Lung (tissue), 16 donors: Measurements from ENCODE around the gene SELENOF. TPM values are rescaled to one million over a fixed set of nuclear protein-coding genes. Genes with fewer than 3 reads are reported as not detected.

Source experiments
- ATAC-seq: fragments of 200-7000 bp; cut with Tn5 transposase; one replicate; pipeline ENCODE4 v1.9.1; 2020; ENCODE audit warnings: moderate number of reproducible peaks; ENCODE audit not compliant: insufficient read depth, low FRiP score
- DNase-seq, 3 donors: peaks; one replicate each; pipeline ENCODE4 v3.0.0-alpha.2; 2013 to 2017
- H3K27ac ChIP-seq, 2 donors: one replicate each; pipeline ENCODE4 v1.5.1; 2013; ENCODE audit warnings: mild to moderate bottlenecking in 2 of 2, moderate library complexity in 2 of 2, control low read depth in 1 of 2, inconsistent platforms in 1 of 2, low read depth in 1 of 2, low read length in 1 of 2
- H3K27me3 ChIP-seq, 3 donors: one replicate each; pipeline ENCODE4 v1.5.1; 2013; ENCODE audit warnings: low read length in 2 of 3; ENCODE audit not compliant: control insufficient read depth in 3 of 3, insufficient read depth in 3 of 3
- H3K36me3 ChIP-seq, 4 donors: one replicate each; pipeline ENCODE4 v1.5.1; 2013; ENCODE audit warnings: low read length in 4 of 4, mild to moderate bottlenecking in 1 of 4, moderate library complexity in 1 of 4; ENCODE audit not compliant: control insufficient read depth in 4 of 4, insufficient read depth in 4 of 4
- H3K4me1 ChIP-seq, 5 donors: one replicate each; pipeline ENCODE4 v1.5.1; 2013; ENCODE audit warnings: low read length in 5 of 5, mild to moderate bottlenecking in 2 of 5, moderate library complexity in 1 of 5; ENCODE audit not compliant: control insufficient read depth in 5 of 5, insufficient read depth in 5 of 5
- H3K4me3 ChIP-seq: one replicate; pipeline ENCODE4 v1.5.1; 2013; ENCODE audit warnings: mild to moderate bottlenecking, control low read depth, moderate library complexity
- H3K9ac ChIP-seq, 2 donors: one replicate each; pipeline ENCODE4 v1.5.1; 2013; ENCODE audit warnings: low read length in 2 of 2, control low read depth in 1 of 2; ENCODE audit not compliant: insufficient read depth in 1 of 2
- H3K9me3 ChIP-seq, 4 donors: one replicate each; pipeline ENCODE4 v1.5.1; 2013; ENCODE audit warnings: low read length in 3 of 4, mild to moderate bottlenecking in 1 of 4, moderate library complexity in 1 of 4; ENCODE audit not compliant: control insufficient read depth in 4 of 4, insufficient read depth in 3 of 4
- CTCF ChIP-seq: IDR thresholded peaks from 2 replicates; pipeline ENCODE4 v1.5.1; 2012; ENCODE audit warnings: mild to moderate bottlenecking; ENCODE audit errors: control extremely low read depth, extremely low read depth
- whole genome bisulfite sequencing, 2 donors: extraction: QIAGEN DNeasy Blood & Tissue Kit; methylation state at CpG; one replicate each; pipeline ENCODE4 v1.1.7; 2013; 5-methylcytosine and 5-hydroxymethylcytosine counted together
- long read RNA-seq, 5 donors: transcript quantifications; one replicate each; lab custom pipeline, GENCODE V29; 2026
- polyA plus RNA-seq, 2 donors: library from polyadenylated mRNA; stranded (reverse); fragments of 200-250 nt; gene quantifications; one replicate each; pipeline ENCODE4 v1.2.1, GENCODE V29; 2013
- total RNA-seq, 2 donors: library from RNA; depleted of rRNA in 1 of 2; stranded (reverse); fragments of >200 nt in 1 of 2; gene quantifications; one replicate each; pipeline ENCODE4 v1.2.1, GENCODE V29; 2014 to 2021
- donor health status: control.
- donor health status: control.
- donor health status: Bipolar disorder and iron deficiency.
- donor health status: healthy.
- donor health status: DM: yes; HTN: yes; CAD: no.

SELENOF gene
- total RNA-seq (100 to 1,000 TPM; 227 to 240 TPM), polyA plus RNA-seq (100 to 1,000 TPM; 132 to 188 TPM)
- long read RNA-seq, donor 1, transcript SELENOF-202 (4 exons, 1,220 nt): minor isoform, 5 of 181 reads
- long read RNA-seq, donor 1, transcript SELENOF-201 (5 exons, 1,781 nt): major isoform, 126 of 181 reads
- long read RNA-seq, donor 1, partial matches to known transcripts: 38 of 181 reads
- long read RNA-seq, donor 1, other reads (novel, unspliced or antisense): 12 of 181 reads
- long read RNA-seq, donor 2, transcript SELENOF-201 (5 exons, 1,781 nt): major isoform, 59 of 71 reads
- long read RNA-seq, donor 2, partial matches to known transcripts: 8 of 71 reads
- long read RNA-seq, donor 2, other reads (novel, unspliced or antisense): 0 of 71 reads
- long read RNA-seq, donor 3, transcript SELENOF-201 (5 exons, 1,781 nt): major isoform, 76 of 94 reads
- long read RNA-seq, donor 3, partial matches to known transcripts: 15 of 94 reads
- long read RNA-seq, donor 3, other reads (novel, unspliced or antisense): 0 of 94 reads
- long read RNA-seq, donor 4, transcript SELENOF-201 (5 exons, 1,781 nt): major isoform, 36 of 47 reads
- long read RNA-seq, donor 4, partial matches to known transcripts: 9 of 47 reads
- long read RNA-seq, donor 4, other reads (novel, unspliced or antisense): 0 of 47 reads
- long read RNA-seq, donor 5, transcript SELENOF-202 (4 exons, 1,220 nt): minor isoform, 9 of 187 reads
- long read RNA-seq, donor 5, transcript SELENOF-201 (5 exons, 1,781 nt): major isoform, 141 of 187 reads
- long read RNA-seq, donor 5, partial matches to known transcripts: 31 of 187 reads
- long read RNA-seq, donor 5, other reads (novel, unspliced or antisense): 5 of 187 reads

- Histone ChIP-seq H3K4me3 (peak within 1 kb of the TSS; percentile 95), H3K27ac (peak within 1 kb of the TSS; percentile 92 to 97), H3K9ac (peak within 1 kb of the TSS; percentile 74 to 97), H3K9me3 (no peaks in the 10 kb centered on the region), H3K27me3 (no peaks in the 10 kb centered on the region), H3K36me3 (peaks cover 0 to 7% (median 2%) of the 10 kb centered on the region in 4 donors), H3K4me1 (peaks cover 0 to 19% (median 10%) of the 10 kb centered on the region in 5 donors)
- peak; percentile 100 for DNase-seq
- WGBS, 2 donors: 0% methylated on average over 44 of the region's 44 CpGs
- TF ChIP-seq CTCF: no peak
- peak; percentile 94 for ATAC-seq
These were observed at the start of gene SELENOF for GRCh38 chr1:86913896-86914600. TSS of gene SELENOF (minus strand) at chr1:86914126. CDS start at chr1:86914111, 15 bp downstream.

GRCh38 chr1:86960548-86960947 lies 46.6 kb upstream of the SELENOF start:
- no peak overlapping the region for H3K9ac ChIP-seq
- no peaks in the 10 kb centered on the region for H3K36me3 ChIP-seq
- no peak for TF ChIP-seq CTCF
- no peaks in the 10 kb centered on the region for H3K4me1 ChIP-seq
- DNase-seq (no peak), ATAC-seq (no peak)
- no peak overlapping the region for H3K4me3 ChIP-seq
- no peaks in the 10 kb centered on the region for H3K9me3 ChIP-seq
- H3K27ac ChIP-seq: no peak overlapping the region
- H3K27me3 ChIP-seq: no peaks in the 10 kb centered on the region

GRCh38 chr1:86957221-86957620 lies 43.3 kb upstream of the SELENOF start:
- Histone ChIP-seq H3K9me3 (no peaks in the 10 kb centered on the region), H3K4me1 (peaks cover 0 to 7% (median 5%) of the 10 kb centered on the region in 5 donors), H3K27me3 (no peaks in the 10 kb centered on the region), H3K9ac (no peak overlapping the region), H3K36me3 (no peaks in the 10 kb centered on the region), H3K27ac (no peak overlapping the region), H3K4me3 (no peak overlapping the region)
- no peak for TF ChIP-seq CTCF
- no peak for ATAC-seq
- DNase-seq: peak in 1 of 3 donors; percentile 19
